Measurements from ENCODE around the gene MINDY4. TPM values are rescaled to one million over a fixed set of nuclear protein-coding genes. Genes with fewer than 3 reads are reported as not detected.
A peak's percentile ranks its signal among the peaks of the same experiment; 100 is the strongest.

MINDY4 gene
- total and polyA plus RNA-seq, 4 donors = 0.93 to 6.1 (median 1.9) TPM

- TF ChIP-seq FOXA2 (IDR thresholded peaks at IDR 0.05) = no peak
- TF ChIP-seq YY1 (IDR thresholded peaks at IDR 0.05) = no peak
- no peak for TF ChIP-seq HNF4G (IDR thresholded peaks at IDR 0.05)
- TF ChIP-seq TAF1 (conservative IDR thresholded peaks at IDR 0.05) = no peak
- TF ChIP-seq, protein P1, sequence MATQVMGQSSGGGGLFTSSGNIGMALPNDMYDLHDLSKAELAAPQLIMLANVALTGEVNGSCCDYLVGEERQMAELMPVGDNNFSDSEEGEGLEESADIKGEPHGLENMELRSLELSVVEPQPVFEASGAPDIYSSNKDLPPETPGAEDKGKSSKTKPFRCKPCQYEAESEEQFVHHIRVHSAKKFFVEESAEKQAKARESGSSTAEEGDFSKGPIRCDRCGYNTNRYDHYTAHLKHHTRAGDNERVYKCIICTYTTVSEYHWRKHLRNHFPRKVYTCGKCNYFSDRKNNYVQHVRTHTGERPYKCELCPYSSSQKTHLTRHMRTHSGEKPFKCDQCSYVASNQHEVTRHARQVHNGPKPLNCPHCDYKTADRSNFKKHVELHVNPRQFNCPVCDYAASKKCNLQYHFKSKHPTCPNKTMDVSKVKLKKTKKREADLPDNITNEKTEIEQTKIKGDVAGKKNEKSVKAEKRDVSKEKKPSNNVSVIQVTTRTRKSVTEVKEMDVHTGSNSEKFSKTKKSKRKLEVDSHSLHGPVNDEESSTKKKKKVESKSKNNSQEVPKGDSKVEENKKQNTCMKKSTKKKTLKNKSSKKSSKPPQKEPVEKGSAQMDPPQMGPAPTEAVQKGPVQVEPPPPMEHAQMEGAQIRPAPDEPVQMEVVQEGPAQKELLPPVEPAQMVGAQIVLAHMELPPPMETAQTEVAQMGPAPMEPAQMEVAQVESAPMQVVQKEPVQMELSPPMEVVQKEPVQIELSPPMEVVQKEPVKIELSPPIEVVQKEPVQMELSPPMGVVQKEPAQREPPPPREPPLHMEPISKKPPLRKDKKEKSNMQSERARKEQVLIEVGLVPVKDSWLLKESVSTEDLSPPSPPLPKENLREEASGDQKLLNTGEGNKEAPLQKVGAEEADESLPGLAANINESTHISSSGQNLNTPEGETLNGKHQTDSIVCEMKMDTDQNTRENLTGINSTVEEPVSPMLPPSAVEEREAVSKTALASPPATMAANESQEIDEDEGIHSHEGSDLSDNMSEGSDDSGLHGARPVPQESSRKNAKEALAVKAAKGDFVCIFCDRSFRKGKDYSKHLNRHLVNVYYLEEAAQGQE (IDR thresholded peaks at IDR 0.05) = no peak
- peak; percentile 63 to 79 for TF ChIP-seq RAD21 (IDR thresholded peaks at IDR 0.05)
- TF ChIP-seq CTCF (IDR thresholded peaks at IDR 0.05; ENCODE audit: low read depth, low read length, missing input control) = peak; percentile 95
- TF ChIP-seq, protein P2, sequence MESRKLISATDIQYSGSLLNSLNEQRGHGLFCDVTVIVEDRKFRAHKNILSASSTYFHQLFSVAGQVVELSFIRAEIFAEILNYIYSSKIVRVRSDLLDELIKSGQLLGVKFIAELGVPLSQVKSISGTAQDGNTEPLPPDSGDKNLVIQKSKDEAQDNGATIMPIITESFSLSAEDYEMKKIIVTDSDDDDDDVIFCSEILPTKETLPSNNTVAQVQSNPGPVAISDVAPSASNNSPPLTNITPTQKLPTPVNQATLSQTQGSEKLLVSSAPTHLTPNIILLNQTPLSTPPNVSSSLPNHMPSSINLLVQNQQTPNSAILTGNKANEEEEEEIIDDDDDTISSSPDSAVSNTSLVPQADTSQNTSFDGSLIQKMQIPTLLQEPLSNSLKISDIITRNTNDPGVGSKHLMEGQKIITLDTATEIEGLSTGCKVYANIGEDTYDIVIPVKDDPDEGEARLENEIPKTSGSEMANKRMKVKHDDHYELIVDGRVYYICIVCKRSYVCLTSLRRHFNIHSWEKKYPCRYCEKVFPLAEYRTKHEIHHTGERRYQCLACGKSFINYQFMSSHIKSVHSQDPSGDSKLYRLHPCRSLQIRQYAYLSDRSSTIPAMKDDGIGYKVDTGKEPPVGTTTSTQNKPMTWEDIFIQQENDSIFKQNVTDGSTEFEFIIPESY (IDR thresholded peaks at IDR 0.05) = no peak
- no peak for TF ChIP-seq RXRA (IDR thresholded peaks at IDR 0.05)
- TF ChIP-seq GABPA (IDR thresholded peaks at IDR 0.05 in 1 of 2, conservative IDR thresholded peaks at IDR 0.05 in 1 of 2) = no peak
- H3K9ac ChIP-seq (ENCODE audit: low read depth in 1 of 2, low read length in 2 of 2) = no peak overlapping the region
- H3K27ac ChIP-seq (ENCODE audit: low read depth in 1 of 2, low read length in 2 of 2) = no peak overlapping the region
- no peaks in the 10 kb centered on the region for H3K36me3 ChIP-seq (ENCODE audit: control insufficient read depth in 4 of 4, insufficient read depth in 3 of 4, low read depth in 1 of 4, low read length in 3 of 4)
- peak; percentile 91 for DNase-seq (ENCODE audit: low spot score)
- H3K4me1 ChIP-seq (ENCODE audit: control insufficient read depth in 4 of 4, insufficient read depth in 4 of 4, low read length in 3 of 4) = peaks cover 0 to 3% (median under 1%) of the 10 kb centered on the region in 4 donors
- H3K27me3 ChIP-seq (ENCODE audit: control insufficient read depth in 4 of 4, insufficient read depth in 4 of 4, low read length in 3 of 4) = no peaks in the 10 kb centered on the region
- H3K4me3 ChIP-seq (ENCODE audit: low read depth in 1 of 3, low read length in 3 of 3) = no peak overlapping the region
- H3K9me3 ChIP-seq (ENCODE audit: control insufficient read depth in 4 of 4, low read length in 3 of 4) = no peaks in the 10 kb centered on the region
- WGBS = 17% methylated on average over 25 of the region's 25 CpGs
These were observed 167.5 kb downstream of the MINDY4 start for GRCh38 chr7:30938435-30939316.

DNA sequence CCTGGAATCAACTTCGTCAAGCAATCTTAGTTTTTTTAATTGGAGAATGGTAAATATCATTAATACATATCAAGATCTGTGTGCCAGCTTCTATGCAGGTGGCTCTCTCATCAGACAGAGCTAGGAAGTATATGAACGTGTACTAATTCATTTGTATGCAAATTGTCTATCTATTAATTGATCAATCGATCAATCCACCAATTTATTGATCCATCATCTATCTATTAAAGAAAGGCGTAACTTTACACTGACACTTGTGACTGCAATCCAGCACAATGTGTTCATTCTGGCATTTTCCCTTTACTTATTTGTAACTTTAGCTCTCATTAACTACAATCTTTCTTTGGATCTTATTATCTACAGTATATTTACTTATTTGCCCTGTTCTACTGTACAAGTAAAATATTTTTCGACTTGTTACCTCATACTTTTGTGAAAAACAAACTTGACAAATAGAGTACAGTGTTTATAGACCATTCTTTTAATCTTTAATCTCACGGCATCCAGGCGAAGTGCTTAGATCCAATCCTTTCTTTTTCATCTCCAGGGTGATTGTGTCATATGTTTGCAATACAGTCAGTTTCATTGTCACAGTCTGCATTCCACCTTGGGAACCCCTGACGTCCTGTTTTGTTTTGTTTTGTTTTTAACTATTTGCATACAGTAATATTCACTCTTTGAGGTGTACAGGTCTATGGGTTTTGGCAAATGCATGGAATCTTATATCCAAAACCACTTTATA is 170.5 kb downstream of the MINDY4 start:
- no peaks in the 10 kb centered on the region for H3K27me3 ChIP-seq (ENCODE audit: control insufficient read depth in 4 of 4, insufficient read depth in 4 of 4, low read length in 3 of 4)

More for the DNA sequence above, 170.5 kb downstream of the MINDY4 start:
- H3K4me1 ChIP-seq (ENCODE audit: control insufficient read depth in 4 of 4, insufficient read depth in 4 of 4, low read length in 3 of 4) = peaks cover 0 to 3% (median under 1%) of the 10 kb centered on the region in 4 donors
- DNase-seq (ENCODE audit: low spot score) = no peak
- H3K4me3 ChIP-seq (ENCODE audit: low read depth in 1 of 3, low read length in 3 of 3) = no peak overlapping the region
- H3K9ac ChIP-seq (ENCODE audit: low read depth in 1 of 2, low read length in 2 of 2) = no peak overlapping the region
- H3K27ac ChIP-seq (ENCODE audit: low read depth in 1 of 2, low read length in 2 of 2) = no peak overlapping the region
- peaks cover 0 to 2% (median 0%) of the 10 kb centered on the region in 4 donors for H3K9me3 ChIP-seq (ENCODE audit: control insufficient read depth in 4 of 4, low read length in 3 of 4)
- TF ChIP-seq ATF3 (IDR thresholded peaks at IDR 0.05) = no peak
- TF ChIP-seq, protein P3, sequence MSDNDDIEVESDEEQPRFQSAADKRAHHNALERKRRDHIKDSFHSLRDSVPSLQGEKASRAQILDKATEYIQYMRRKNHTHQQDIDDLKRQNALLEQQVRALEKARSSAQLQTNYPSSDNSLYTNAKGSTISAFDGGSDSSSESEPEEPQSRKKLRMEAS (IDR thresholded peaks at IDR 0.05) = no peak
- no peak for TF ChIP-seq RXRA (IDR thresholded peaks at IDR 0.05)
- TF ChIP-seq HNF4G (IDR thresholded peaks at IDR 0.05) = no peak
- no peak for TF ChIP-seq FOXA1 (IDR thresholded peaks at IDR 0.05)
- TF ChIP-seq GABPA (IDR thresholded peaks at IDR 0.05 in 1 of 2, conservative IDR thresholded peaks at IDR 0.05 in 1 of 2) = no peak
- no peak for TF ChIP-seq JUND (IDR thresholded peaks at IDR 0.05)
- TF ChIP-seq NR2F2 (IDR thresholded peaks at IDR 0.05) = no peak
- H3K36me3 ChIP-seq (ENCODE audit: control insufficient read depth in 4 of 4, insufficient read depth in 3 of 4, low read depth in 1 of 4, low read length in 3 of 4) = no peaks in the 10 kb centered on the region
- 40% methylated on average over 8 of the region's 8 CpGs for WGBS
